Fibroblast of mammary gland (primary cell): Measurements from ENCODE around the gene PPP6R1.

Experiments used
- DNase-seq: peaks from one replicate; pipeline ENCODE4 v3.0.0-alpha.2; 2010; ENCODE audit warnings: low read depth
- H3K4me3 ChIP-seq: 2 replicates; pipeline ENCODE4 v1.5.1; 2011; ENCODE audit warnings: low read depth, mild to moderate bottlenecking, low read length, moderate library complexity; ENCODE audit not compliant: control insufficient read depth
- CTCF ChIP-seq: conservative IDR thresholded peaks from 2 replicates; pipeline ENCODE4 v1.5.1; 2011; ENCODE audit warnings: low read depth, low read length, inconsistent platforms; ENCODE audit not compliant: control insufficient read depth, insufficient read depth

PPP6R1 gene

GRCh38 chr19:55253842-55254624, 4.8 kb downstream of the PPP6R1 start:
- no peak for DNase-seq
- H3K4me3 ChIP-seq = no peak overlapping the region
- TF ChIP-seq CTCF = no peak

GRCh38 chr19:55252760-55253663, 5.8 kb downstream of the PPP6R1 start:
- DNase-seq = no peak
- no peak for TF ChIP-seq CTCF
- no peak overlapping the region for H3K4me3 ChIP-seq

- TF ChIP-seq CTCF = no peak
- H3K4me3 ChIP-seq = no peak overlapping the region
- peak; percentile 36 for DNase-seq
These were observed 7.3 kb downstream of the PPP6R1 start for GRCh38 chr19:55251341-55252081.

- no peak for TF ChIP-seq CTCF
- no peak for DNase-seq
- H3K4me3 ChIP-seq = no peak overlapping the region
These were observed 8.4 kb downstream of the PPP6R1 start for GRCh38 chr19:55250262-55251036.

GRCh38 chr19:55249841-55250240, 9.0 kb downstream of the PPP6R1 start:
- no peak for DNase-seq
- no peak overlapping the region for H3K4me3 ChIP-seq
- TF ChIP-seq CTCF = no peak

GRCh38 chr19:55248704-55249103, 10.1 kb downstream of the PPP6R1 start:
- no peak overlapping the region for H3K4me3 ChIP-seq
- no peak for TF ChIP-seq CTCF

More at GRCh38 chr19:55248704-55249103, 10.1 kb downstream of the PPP6R1 start:
- DNase-seq = no peak
